Smooth muscle cell of bladder (primary cell): ENCODE results near the gene PFN3. TPM values are rescaled to one million over a fixed set of nuclear protein-coding genes. Genes with fewer than 3 reads are reported as not detected.

Experiments
- total RNA-seq: library from RNA; depleted of rRNA; stranded (reverse); fragments of >200 nt; gene quantifications from 2 replicates; pipeline ENCODE4 v1.2.3, GENCODE V29; 2014

Gene PFN3
- not detected in 2 replicates for total RNA-seq

GRCh38 chr5:177399997-177400868 lies at the start of gene PFN3:
Gene PFN3 (minus strand): TSS chr5:177400661. CDS start chr5:177400576, 85 bp downstream.

GRCh38 chr5:177446200-177447065 lies 46.0 kb upstream of the PFN3 start, which contains the start of gene PRR7:
Gene PRR7 (plus strand): TSS chr5:177446814. CDS start chr5:177455068, 8,254 bp downstream.

GRCh38 chr5:177426566-177427210 lies 26.2 kb upstream of the PFN3 start, which contains the start of gene GRK6:
Gene GRK6 (plus strand): TSS chr5:177426676. CDS start chr5:177426846, 170 bp downstream.

GRCh38 chr5:177409043-177409801 lies 8.8 kb upstream of the PFN3 start, which contains the start of gene F12:
Gene F12 (minus strand): TSS chr5:177409564. CDS start chr5:177409527, 37 bp downstream.

GRCh38 chr5:177384134-177384533 lies 16.3 kb downstream of the PFN3 start, which contains the start of gene SLC34A1:
Gene SLC34A1 (plus strand): TSS chr5:177384434. CDS start chr5:177385742, 1,308 bp downstream.

GRCh38 chr5:177357459-177358351 lies 42.8 kb downstream of the PFN3 start, which contains the start of gene RGS14:
Gene RGS14 (plus strand): TSS chr5:177357924. CDS start chr5:177358025, 101 bp downstream.

GRCh38 chr5:177351392-177352329 lies 48.8 kb downstream of the PFN3 start, which contains the start of gene LMAN2:
Gene LMAN2 (minus strand): TSS chr5:177351668. CDS start chr5:177351647, 21 bp downstream.

Other genes starting within 250 kb of the PFN3 start
- gene RAB24, start 96.9 kb downstream of the PFN3 start, total RNA-seq, result 25.7 and 28.5 TPM in 2 replicates
- 86.3 and 92.4 TPM in 2 replicates for gene PRELID1, start 96.9 kb downstream of the PFN3 start, total RNA-seq
- gene MXD3, start 88.8 kb downstream of the PFN3 start, total RNA-seq, result 0.65 and 1.3 TPM in 2 replicates
- gene LMAN2, start 49.0 kb downstream of the PFN3 start, total RNA-seq, result 488 and 547 TPM in 2 replicates
- gene RGS14, start 42.7 kb downstream of the PFN3 start, total RNA-seq, result 4.0 and 5.0 TPM in 2 replicates
- not detected in 2 replicates for gene SLC34A1, start 16.2 kb downstream of the PFN3 start, total RNA-seq
- 0.18 and 0.28 TPM in 2 replicates for gene F12, start 8.9 kb upstream of the PFN3 start, total RNA-seq
- 17.5 and 23.2 TPM in 2 replicates for gene GRK6, start 26.0 kb upstream of the PFN3 start, total RNA-seq
- 2.7 and 3.0 TPM in 2 replicates for gene PRR7, start 46.2 kb upstream of the PFN3 start, total RNA-seq
- gene DBN1, start 73.0 kb upstream of the PFN3 start, total RNA-seq, result 130 and 139 TPM in 2 replicates
- gene PDLIM7, start 96.9 kb upstream of the PFN3 start, total RNA-seq, result 72.1 and 84.4 TPM in 2 replicates
- gene DOK3, start 109.2 kb upstream of the PFN3 start, total RNA-seq, result 1.7 and 2.3 TPM in 2 replicates
- gene DDX41, start 116.3 kb upstream of the PFN3 start, total RNA-seq, result 88.7 and 149 TPM in 2 replicates
- gene FAM193B, start 153.9 kb upstream of the PFN3 start, total RNA-seq, result 12.2 and 14.1 TPM in 2 replicates
- 192 and 233 TPM in 2 replicates for gene TMED9, start 191.5 kb upstream of the PFN3 start, total RNA-seq
- 36.3 and 43.5 TPM in 2 replicates for gene B4GALT7, start 199.5 kb upstream of the PFN3 start, total RNA-seq